HG02885 (cell line): Measurements from ENCODE around the gene ADAMTS1.

Experiments used
- ATAC-seq: cut with Tn5 transposase; IDR thresholded peaks from one replicate; pipeline ENCODE4 v1.9.1; 2021; ENCODE audit warnings: mild to moderate bottlenecking; ENCODE audit not compliant: unreplicated experiment, poor library complexity

The ADAMTS1 gene

DNA sequence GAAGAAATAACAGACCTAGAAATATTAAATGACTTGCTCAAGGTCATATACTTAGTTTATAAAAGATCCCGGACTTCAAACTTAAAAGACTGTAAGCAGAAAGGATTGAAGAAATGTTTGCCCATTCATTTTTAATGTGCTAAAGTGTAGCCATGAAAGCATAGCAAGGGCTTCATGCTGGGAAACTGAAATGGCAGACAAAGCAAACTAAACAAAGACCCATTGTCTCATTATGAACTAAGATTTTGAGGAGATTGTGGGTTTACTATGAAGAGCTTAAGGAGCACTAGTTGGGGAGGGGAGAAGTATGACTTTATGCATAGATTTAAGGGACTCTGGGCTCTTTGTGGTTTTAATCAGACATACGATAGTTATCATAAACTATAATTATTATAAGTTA lies 26.3 kb downstream of the ADAMTS1 start:
- ATAC-seq: no peak

DNA sequence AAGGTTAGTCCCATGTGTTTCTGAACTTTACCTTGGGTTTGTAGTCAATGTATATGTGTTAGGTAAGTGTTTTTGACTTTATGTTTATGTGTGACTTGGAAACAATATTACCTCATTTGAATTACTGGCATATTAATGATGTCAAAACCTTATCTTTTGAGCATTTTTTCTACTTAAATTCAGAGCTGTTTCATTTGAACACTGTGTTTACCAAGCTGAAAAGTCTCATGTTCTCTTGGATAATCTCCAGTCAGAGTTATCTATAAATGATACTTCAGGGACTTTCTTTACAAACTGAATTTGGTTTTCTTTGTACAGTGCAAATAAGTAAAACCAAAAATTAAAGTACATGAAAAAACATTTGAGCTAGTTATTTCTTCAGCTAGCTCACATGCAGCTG lies 30.0 kb downstream of the ADAMTS1 start:
- ATAC-seq: no peak

GRCh38 chr21:26814386-26814785 lies 30.8 kb downstream of the ADAMTS1 start:
- ATAC-seq: no peak

DNA sequence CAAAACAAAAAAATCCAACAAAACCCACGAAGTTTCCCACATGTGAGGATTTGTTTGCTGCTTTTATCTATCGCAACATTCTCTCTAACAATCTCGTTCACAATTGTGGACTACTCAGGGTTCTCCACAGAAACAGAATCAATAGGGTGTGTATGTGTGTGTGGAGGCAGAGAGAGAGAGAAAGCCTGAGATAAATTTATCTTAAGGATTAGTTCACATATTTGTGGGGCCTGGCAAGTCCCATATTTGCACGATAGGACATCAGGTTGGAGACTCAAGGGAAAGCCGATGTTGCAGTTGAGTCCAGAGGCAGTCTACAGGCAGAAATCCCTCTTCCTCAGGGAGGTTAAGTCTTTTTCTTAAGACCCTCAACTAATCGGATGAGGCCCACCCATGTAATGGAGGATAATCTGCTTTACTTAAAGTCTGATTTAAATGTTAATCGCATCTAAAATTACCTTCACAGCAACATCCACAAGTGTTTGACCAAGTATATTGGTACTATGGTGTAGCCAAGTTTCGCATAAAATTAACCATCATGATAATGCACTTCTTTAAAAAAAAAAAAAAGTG lies 31.7 kb downstream of the ADAMTS1 start:
- no peak for ATAC-seq

DNA sequence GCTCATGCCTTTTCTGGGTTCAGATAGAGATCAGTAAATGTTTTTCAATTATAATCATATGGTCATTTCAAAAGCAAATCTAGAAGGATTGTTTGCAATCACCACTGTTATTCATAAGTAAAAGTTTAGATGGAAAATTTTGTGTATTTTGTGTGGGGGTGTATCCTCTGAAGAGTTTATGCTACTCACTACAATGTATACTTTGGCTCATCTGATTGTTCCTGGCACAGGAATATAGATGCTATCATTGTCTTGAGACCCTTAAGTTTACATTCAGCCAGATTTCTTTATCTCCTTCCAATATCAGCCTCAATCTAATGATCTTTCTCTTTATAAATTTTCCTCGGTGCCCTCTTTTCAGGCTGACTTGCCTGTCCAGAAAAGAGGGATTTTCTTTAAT lies 33.0 kb downstream of the ADAMTS1 start:
- ATAC-seq: no peak

- ATAC-seq: no peak
Measured at GRCh38 chr21:26811482-26811881, 33.7 kb downstream of the ADAMTS1 start.

- ATAC-seq: no peak
Measured at GRCh38 chr21:26810676-26811415, 34.4 kb downstream of the ADAMTS1 start.

DNA sequence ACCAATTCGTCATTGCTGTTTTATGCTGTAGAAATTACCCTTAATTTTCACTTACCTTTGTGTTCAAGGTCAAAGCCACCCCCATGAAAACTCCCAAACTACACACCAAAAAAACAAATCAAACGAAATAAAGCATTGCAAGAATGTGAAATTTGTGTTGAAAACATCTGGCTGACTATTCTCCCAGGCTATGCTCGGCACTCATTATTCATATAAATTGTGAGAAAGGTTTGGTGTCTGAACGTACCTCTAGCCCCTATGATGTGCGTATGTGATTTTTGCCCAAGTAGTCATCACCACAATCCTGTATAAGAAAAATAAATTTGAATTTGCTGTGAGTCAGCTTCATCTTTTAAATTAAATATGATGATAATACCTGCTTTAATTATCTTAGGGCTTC lies 34.9 kb downstream of the ADAMTS1 start:
- no peak for ATAC-seq

GRCh38 chr21:26809745-26810144 lies 35.5 kb downstream of the ADAMTS1 start:
- no peak for ATAC-seq

GRCh38 chr21:26806801-26807295 lies 38.4 kb downstream of the ADAMTS1 start:
- ATAC-seq: no peak

GRCh38 chr21:26804895-26805609 lies 40.2 kb downstream of the ADAMTS1 start:
- no peak for ATAC-seq

GRCh38 chr21:26801498-26801897 lies 43.7 kb downstream of the ADAMTS1 start:
- no peak for ATAC-seq

DNA sequence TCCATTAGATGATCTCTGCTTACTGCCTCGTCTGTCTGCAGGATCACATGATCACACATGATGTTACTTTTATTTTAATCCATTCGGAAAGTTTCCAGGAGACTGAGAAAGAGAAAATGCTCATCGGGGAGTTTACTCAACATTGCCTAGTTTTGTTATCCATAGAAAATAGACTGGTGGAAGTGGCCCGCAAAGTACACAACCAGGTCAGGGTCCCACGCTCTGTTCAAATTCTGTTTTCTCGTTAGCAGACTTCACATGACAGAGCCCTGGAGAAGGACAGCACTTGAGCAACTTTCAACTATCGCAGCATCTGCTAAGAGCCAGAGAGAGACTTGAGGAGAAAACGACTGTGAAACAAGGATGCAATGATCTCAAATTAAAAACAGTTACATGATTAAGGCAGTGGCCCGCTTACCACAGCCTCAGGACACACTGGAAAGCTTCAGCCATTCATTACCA lies 44.2 kb downstream of the ADAMTS1 start:
- ATAC-seq: no peak

DNA sequence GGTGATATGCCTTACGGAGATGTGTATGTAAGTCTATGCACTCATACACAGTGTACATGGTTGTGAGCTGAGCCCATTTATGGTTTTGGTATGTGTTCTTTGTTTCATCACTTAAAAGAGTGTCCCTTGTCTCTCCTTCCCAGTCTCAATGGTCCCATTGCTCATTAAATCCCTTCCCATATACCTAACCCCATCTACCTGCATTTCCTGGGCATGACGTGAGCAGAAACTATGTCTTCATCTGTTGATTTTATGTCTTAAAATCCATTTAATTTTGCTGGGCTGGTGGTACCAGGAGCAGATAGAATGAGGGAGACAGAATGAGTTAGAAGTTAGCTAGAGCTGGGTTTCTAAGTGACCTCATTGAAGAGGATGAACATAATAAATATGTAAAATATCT lies 44.8 kb downstream of the ADAMTS1 start:
- no peak for ATAC-seq

- no peak for ATAC-seq
Measured at GRCh38 chr21:26800001-26800400, 45.2 kb downstream of the ADAMTS1 start.

- ATAC-seq: no peak
Measured at GRCh38 chr21:26798856-26799751, 46.1 kb downstream of the ADAMTS1 start.

DNA sequence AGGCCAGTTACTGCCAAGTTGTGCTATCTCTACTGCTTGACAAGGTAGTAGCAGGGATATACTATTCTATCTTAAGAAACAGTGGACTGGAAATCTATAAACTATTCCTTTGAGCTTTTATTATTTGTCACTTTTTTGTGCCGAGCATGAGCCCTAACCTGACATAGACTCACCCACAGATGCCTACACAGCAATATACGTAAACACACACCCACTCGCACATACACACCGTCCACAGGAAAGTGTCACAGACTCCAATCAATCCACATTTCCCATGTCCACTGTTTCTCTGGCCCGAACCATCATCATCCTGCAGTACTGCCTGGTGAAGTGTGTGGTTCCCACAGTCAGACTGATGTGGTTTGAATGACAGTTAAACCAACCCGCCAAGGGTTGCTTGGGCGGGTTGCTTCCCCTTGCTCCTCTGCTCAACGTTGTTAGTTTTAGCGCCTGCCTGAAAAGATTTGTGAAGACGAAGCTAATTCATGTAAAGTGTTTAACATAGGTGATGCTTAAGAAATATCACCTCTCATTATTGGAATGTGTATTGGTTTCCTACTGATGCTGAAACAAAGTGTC lies 47.2 kb downstream of the ADAMTS1 start:
- no peak for ATAC-seq

- no peak for ATAC-seq
Measured at GRCh38 chr21:26795866-26796329, 49.3 kb downstream of the ADAMTS1 start.

GRCh38 chr21:26795412-26795805 lies 49.8 kb downstream of the ADAMTS1 start:
- ATAC-seq: no peak
